A549 treated with DMSO at 1 μM for 4 hours (cell line): ENCODE data around the gene DNAH17. TPM values are rescaled to one million over a fixed set of nuclear protein-coding genes. Genes with fewer than 3 reads are reported as not detected.

Experiments used
- total RNA-seq: library from RNA; stranded (reverse); fragments of 200-300 nt; extraction: Qiagen RNA extraction; gene quantifications from 5 replicates; pipeline ENCODE4 v1.2.3, GENCODE V29; 2022; ENCODE audit warnings: low read depth

The DNAH17 gene, protein sequence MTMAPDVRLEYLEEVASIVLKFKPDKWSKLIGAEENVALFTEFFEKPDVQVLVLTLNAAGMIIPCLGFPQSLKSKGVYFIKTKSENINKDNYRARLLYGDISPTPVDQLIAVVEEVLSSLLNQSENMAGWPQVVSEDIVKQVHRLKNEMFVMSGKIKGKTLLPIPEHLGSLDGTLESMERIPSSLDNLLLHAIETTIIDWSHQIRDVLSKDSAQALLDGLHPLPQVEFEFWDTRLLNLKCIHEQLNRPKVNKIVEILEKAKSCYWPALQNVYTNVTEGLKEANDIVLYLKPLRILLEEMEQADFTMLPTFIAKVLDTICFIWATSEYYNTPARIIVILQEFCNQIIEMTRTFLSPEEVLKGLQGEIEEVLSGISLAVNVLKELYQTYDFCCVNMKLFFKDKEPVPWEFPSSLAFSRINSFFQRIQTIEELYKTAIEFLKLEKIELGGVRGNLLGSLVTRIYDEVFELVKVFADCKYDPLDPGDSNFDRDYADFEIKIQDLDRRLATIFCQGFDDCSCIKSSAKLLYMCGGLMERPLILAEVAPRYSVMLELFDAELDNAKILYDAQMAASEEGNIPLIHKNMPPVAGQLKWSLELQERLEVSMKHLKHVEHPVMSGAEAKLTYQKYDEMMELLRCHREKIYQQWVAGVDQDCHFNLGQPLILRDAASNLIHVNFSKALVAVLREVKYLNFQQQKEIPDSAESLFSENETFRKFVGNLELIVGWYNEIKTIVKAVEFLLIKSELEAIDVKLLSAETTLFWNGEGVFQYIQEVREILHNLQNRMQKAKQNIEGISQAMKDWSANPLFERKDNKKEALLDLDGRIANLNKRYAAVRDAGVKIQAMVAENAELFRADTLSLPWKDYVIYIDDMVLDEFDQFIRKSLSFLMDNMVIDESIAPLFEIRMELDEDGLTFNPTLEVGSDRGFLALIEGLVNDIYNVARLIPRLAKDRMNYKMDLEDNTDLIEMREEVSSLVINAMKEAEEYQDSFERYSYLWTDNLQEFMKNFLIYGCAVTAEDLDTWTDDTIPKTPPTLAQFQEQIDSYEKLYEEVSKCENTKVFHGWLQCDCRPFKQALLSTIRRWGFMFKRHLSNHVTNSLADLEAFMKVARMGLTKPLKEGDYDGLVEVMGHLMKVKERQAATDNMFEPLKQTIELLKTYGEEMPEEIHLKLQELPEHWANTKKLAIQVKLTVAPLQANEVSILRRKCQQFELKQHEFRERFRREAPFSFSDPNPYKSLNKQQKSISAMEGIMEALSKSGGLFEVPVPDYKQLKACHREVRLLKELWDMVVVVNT (N-terminal part only)
- 1.4 to 1.6 TPM (median 1.5 TPM) in 5 replicates for total RNA-seq

DNA sequence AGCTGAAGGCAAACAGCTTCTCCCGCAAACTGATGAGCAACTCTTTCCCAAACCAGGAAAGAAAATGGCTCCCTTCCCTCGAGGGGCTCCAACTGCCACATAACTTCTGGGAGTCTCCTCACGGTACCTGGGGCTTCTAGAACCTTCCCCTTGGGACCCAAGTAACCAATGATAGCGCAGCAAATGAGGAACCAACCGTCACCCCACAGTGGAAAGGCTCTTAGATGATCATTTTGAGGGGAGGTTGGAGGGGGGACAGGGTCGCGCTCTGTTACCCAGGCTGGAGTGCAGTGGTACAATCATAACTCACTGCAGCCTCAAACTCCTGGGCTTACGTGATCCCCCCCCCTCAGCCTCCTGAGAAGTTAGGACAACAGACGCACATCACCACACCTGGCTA lies at the start of gene DNAH17:
Gene DNAH17, minus strand, starts transcription at position 101 of the 400 bp plus-strand sequence. CDS start 2,339 bp downstream, outside the sequence.

DNA sequence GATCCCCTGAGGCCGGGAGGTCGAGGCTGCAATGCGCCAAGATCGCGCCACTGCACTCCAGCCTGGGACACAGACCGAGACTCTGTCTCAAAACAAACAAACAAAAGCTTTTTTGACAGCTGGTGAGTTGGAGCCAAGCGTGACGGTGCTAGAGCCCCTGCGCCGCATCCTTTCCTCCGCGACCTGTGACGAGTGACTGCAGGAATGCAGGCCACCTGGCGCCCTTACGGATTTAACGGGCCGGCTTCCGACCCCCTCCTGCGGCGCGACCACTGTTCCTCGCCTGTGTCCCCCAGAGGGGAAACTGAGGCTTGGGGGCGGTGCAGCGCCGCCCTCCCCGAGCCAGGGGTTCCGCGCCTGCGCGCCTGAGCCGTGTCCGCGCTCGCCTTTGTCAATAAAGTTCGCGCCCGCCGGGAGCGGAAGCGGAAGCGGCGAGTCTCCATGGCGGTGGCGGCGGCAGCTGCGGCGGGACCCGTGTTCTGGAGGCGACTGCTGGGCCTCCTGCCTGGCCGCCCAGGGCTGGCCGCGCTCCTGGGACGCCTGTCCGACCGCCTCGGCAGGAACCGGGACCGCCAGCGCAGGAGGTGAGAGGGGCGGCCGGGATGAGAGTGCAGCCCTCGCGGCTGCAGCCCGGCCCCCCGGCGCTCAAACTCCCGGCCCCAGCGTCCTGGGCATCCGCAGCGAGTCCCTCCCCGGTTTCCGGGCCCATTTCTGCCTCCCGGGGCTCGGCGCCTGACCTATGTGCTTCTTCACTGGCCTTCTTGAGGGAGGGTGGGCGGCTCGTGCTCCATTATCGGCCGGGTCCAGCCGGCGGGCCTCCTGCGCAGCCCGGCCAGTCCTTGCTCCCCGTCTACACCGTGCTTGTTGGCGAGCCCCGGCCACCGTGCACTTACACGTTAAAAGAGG lies 198.7 kb downstream of the DNAH17 start, which contains the start of gene PGS1:
Gene PGS1, plus strand, starts transcription at position 425 of the 906 bp plus-strand sequence. Its CDS starts 17 bp downstream, at position 442.

Other genes with a start within 250 kb of the DNAH17 start
- gene SOCS3, start 217.3 kb downstream of the DNAH17 start, total RNA-seq: 33.4 to 50.1 TPM (median 39.0 TPM) in 5 replicates
- gene PGS1, start 198.7 kb downstream of the DNAH17 start, total RNA-seq: 21.8 to 30.7 TPM (median 26.5 TPM) in 5 replicates
- 42.2 to 50.7 TPM (median 43.2 TPM) in 5 replicates for gene CYTH1, start 204.9 kb upstream of the DNAH17 start, total RNA-seq